GM12878 (cell line): Measurements from ENCODE around the gene DNASE1L3.

ENCODE experiments used
- EZH2 ChIP-seq: IDR thresholded peaks from 2 replicates; pipeline ENCODE4 v1.6.1; 2012; ENCODE audit warnings: low read depth, mild to moderate bottlenecking, control low read depth, inconsistent platforms, low read length, borderline replicate concordance; ENCODE audit not compliant: control insufficient read depth
- FOXM1 ChIP-seq: IDR thresholded peaks from 2 replicates; pipeline ENCODE4 v1.6.1; 2012; ENCODE audit warnings: low read depth, mild to moderate bottlenecking, inconsistent platforms, low read length, moderate library complexity
- POLR2AphosphoS5 ChIP-seq: IDR thresholded peaks from 2 replicates; pipeline ENCODE4 v1.6.1; 2011; ENCODE audit warnings: mild to moderate bottlenecking, low read length, inconsistent platforms
- TAF1 ChIP-seq: IDR thresholded peaks from 2 replicates; pipeline ENCODE4 v1.6.1; 2011; ENCODE audit warnings: mild to moderate bottlenecking, low read depth, low read length, borderline replicate concordance
- TF ChIP-seq, protein P1 (sequence below), 3 experiments: IDR thresholded peaks in 2 of 3; conservative IDR thresholded peaks in 1 of 3; 2 replicates each; pipeline ENCODE4 v1.5.1; 2011; ENCODE audit warnings: low read depth in 3 of 3, low read length in 3 of 3, mild to moderate bottlenecking in 3 of 3, control low read depth in 2 of 3, moderate library complexity in 2 of 3, inconsistent platforms in 1 of 3, mixed read lengths in 1 of 3; ENCODE audit not compliant: control insufficient read depth in 2 of 3, insufficient read depth in 1 of 3; ENCODE audit errors: extremely low read depth in 1 of 3
- TF ChIP-seq, protein P2 (sequence below): IDR thresholded peaks from 2 replicates; pipeline ENCODE4 v1.6.1; 2012; ENCODE audit warnings: low read depth, low read length, improper control_type of control experiment

DNA sequence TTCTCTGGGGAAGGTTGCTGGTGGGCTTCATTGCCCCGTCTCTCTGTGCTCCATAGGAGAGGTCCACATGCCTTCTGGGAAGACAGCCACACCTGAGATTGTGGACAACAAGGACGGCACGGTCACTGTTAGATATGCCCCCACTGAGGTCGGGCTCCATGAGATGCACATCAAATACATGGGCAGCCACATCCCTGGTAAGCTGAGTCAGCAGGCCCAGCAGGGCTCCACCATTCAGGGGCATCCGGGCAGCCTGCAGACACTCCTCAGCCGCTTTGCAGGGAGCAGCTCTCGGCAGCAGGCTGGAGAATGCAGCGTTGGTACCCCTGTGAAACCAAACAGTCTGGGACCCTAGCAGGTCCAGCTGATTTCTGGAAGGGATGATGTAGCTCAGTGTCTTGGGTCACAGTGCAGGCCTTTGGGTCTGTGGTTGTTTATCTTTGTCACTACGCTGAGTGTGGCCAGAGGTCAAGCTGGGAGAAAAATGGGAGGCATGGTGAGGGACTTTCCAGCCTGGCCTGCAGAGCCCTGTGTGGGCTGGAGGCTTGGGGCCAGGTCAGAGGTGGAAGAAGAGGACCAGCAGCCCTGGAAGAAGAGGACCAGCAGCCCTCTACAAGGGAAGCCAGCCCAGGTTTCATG is 67.2 kb downstream of the DNASE1L3 start:
- TF ChIP-seq FOXM1 (no peak), EZH2 (no peak), TAF1 (no peak), POLR2AphosphoS5 (no peak)
- TF ChIP-seq, protein P1, sequence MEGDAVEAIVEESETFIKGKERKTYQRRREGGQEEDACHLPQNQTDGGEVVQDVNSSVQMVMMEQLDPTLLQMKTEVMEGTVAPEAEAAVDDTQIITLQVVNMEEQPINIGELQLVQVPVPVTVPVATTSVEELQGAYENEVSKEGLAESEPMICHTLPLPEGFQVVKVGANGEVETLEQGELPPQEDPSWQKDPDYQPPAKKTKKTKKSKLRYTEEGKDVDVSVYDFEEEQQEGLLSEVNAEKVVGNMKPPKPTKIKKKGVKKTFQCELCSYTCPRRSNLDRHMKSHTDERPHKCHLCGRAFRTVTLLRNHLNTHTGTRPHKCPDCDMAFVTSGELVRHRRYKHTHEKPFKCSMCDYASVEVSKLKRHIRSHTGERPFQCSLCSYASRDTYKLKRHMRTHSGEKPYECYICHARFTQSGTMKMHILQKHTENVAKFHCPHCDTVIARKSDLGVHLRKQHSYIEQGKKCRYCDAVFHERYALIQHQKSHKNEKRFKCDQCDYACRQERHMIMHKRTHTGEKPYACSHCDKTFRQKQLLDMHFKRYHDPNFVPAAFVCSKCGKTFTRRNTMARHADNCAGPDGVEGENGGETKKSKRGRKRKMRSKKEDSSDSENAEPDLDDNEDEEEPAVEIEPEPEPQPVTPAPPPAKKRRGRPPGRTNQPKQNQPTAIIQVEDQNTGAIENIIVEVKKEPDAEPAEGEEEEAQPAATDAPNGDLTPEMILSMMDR (IDR thresholded peaks at IDR 0.05 in 2 of 3, conservative IDR thresholded peaks at IDR 0.05 in 1 of 3; ENCODE audit: control insufficient read depth in 2 of 3, extremely low read depth in 1 of 3, insufficient read depth in 1 of 3, low read depth in 3 of 3, low read length in 3 of 3) = no peak
- TF ChIP-seq, protein P2, sequence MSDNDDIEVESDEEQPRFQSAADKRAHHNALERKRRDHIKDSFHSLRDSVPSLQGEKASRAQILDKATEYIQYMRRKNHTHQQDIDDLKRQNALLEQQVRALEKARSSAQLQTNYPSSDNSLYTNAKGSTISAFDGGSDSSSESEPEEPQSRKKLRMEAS = no peak
